NCI-H187 (cell line): ENCODE data around the gene DOCK3.
"Not testable (repeated sequence)": the region's sequence is repeated elsewhere in the genome, so short reads cannot be mapped to it uniquely, and the experiment has no call there.

Experiments used
- DNase-seq, 2 experiments: peaks; one replicate each; lab custom pipeline; 2025; lab: John Stamatoyannopoulos, UW

Gene DOCK3

DNA sequence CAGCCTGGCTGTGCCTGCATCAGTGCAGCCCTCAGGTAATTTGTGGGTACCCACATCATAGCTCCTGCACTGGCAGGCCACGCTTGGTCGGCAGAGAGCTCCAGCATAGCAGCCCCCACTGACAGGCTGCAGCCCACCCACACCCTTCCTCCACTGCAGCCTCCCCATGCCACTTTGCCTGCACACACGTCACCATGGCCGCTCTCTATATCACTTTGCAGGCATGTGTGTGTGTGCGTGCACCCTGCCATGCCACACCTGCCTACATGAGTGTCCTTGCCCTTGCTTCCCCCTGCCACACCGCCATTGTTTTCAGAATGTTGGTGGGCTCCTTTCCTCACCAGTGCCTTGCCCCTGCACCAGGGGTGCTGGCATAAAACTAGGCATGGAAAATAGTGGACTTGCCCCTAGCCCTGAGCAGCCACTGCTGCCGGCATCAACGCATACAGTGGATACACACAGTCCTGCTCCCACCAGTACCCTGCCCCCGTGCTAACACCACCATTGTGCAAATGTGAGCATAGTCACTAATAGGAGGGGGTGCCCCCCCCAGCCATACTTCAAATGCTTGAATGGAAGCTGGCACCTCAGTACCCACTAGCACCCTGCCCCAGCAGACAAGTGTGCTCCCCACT, 431.6 kb downstream of the DOCK3 start:
- no peak for DNase-seq

DNA sequence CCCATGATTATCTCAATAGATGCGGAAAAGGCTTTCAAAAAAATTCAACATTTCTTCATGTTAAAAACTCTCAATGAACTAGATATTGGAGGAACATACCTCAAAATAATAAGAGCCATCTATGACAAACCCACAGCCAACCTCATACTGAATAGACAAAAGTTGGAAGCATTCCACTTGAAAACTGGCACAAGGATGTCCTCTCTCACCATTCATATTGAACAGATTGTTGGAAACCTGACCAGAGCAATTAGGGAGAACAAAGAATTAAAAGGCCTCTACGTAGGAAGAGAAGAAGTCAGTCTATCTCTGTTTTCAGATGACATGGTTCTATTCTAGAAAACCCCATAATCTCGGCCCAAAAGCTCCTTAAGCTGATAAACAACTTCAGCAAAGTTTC, 435.9 kb downstream of the DOCK3 start:
- no peak for DNase-seq

DNA sequence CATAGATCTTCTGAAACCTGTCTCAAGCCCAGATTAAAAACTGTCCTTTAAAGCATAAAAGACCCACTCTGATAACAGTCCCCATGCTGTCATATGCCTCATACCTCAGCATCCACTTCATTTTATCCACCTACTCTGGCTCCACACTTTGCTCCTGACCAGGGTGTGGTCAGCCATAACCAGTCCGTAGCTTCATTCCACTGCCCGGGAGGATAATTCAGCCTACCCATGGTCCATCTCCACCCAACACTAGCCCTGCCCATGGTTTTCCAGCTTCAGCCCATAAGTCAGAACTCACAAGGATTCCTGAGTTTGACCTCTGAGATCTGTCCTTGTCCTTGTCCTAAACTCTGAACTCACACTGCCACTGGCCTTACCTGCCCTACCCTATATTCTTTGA, 448.2 kb downstream of the DOCK3 start:
- no peak for DNase-seq

- no peak for DNase-seq
Measured at GRCh38 chr3:51123531-51123930, 448.8 kb downstream of the DOCK3 start.

DNA sequence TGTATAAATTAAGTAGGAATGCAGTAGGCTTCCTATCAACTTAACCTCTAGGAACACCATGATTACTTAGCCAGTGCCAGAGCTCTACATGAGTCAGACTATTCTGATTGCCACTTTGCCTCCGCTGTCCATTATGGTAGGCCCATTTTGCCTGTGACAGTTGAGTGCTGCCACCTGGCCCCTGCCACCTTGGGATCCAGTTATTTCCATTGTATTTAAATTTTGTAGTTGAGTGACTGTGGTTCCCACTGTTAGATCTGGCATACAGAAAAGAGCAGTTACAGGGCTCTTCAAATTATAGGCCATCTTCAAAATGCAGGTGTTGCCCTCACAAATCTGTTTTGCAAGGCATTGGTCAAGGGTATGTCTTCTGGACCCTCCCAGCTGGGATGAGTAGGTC, 456.9 kb downstream of the DOCK3 start:
- DNase-seq = not testable (repeated sequence)

DNA sequence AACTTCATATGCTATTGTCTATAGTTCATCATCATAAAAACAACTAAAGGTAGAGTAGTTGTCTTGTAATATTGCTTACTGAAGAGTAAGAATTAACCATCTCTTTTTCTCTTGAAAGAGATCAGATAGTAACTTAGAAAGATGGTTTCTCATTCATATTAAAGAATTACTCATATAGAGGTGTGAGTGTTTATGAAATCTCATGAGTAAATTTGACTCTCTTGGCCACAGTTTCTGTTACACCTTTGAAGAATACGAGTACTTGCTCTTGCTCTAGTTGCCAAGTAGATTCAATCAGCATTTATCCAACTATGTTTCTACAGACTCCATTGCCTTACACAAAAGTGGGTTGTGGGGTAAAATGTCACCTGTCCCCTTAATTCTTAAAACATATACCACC, 463.0 kb downstream of the DOCK3 start:
- no peak for DNase-seq

DNA sequence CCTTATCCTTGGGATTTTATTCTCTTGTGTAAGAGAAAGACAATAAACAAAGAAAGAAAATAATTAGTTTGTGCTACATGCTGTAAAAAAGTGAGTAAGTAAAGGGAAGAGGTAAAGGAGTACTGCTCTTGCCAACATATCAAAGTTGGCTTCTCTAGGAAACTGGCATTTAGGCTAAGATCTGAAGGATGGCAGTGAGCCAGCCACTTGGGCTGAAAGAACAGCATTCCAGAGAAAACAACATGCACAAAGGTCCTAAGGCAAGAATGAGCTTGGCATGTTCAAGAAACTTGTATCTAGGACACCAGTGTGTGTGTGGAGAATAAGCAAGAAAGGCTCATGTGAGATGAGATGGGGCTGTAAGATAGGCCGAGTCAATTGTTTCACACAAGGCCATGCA, 464.9 kb downstream of the DOCK3 start:
- DNase-seq = no peak

GRCh38 chr3:51141573-51141972, 466.8 kb downstream of the DOCK3 start:
- DNase-seq = no peak

- DNase-seq = no peak
Measured at GRCh38 chr3:51145811-51146585, 471.3 kb downstream of the DOCK3 start.

GRCh38 chr3:51146781-51147180, 472.1 kb downstream of the DOCK3 start:
- DNase-seq = no peak

DNA sequence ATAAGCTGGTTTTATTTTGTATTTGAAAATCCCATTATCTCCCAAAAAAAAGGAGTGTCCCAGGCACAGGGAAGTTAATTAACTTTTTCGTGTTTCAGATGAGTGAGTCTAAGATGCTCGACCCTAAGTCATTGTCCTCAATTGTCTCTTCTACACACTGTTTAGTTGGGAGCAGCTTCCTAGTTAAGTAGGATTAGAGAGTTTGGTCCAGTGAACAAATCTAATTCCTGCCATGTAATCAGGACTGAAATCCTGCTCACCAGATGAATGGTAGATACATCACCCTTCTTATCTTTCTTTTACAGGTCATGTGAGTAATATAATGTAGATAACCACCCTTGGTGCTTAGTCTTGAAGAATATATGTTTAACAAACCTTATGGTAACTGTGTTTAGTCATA, 481.4 kb downstream of the DOCK3 start:
- no peak for DNase-seq

DNA sequence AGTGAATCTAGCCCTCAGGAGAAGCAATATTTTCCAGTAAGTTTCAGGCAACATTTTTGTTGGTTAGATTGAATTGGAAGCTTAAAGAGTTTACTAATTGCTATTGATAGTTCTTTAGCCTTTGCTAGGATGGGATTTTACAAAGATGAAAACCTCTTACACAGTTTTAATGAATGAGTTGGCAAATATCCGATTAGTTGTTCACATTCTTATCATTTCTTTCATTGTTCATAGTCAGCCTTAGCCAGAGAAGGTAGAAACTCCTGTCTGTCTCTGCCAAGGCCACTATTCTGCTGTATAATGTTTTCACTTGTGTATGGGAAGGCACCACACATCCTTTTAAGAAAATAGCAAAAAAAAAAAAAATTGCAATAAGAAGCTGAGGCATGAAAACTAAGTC, 488.3 kb downstream of the DOCK3 start:
- no peak for DNase-seq

- no peak for DNase-seq
Measured at GRCh38 chr3:51173518-51174271, 499.0 kb downstream of the DOCK3 start.

- DNase-seq = no peak
Measured at GRCh38 chr3:51176923-51177322, 502.2 kb downstream of the DOCK3 start.

- not testable (repeated sequence) for DNase-seq
Measured at GRCh38 chr3:51186446-51186845, 511.7 kb downstream of the DOCK3 start.

- no peak for DNase-seq
Measured at GRCh38 chr3:51190199-51190598, 515.5 kb downstream of the DOCK3 start.

DNA sequence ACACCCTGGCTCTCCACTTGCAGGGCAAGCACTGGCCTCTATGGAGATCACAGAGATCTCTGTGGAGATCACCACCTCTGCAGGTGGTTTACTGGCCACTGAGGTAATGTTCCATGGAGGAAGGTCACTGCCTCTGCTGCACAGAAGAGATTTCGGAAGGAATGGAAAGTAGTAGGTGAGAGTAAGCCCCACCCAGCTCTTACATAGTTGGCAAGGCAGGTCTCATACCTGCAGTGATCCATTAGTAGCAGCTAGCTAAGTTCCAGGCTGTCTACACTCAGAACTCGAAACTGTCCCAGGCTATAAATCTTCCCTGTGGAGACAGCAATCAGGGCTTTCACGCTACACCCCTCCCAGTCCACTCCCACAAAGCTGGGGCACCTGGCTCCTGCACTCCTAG, 516.1 kb downstream of the DOCK3 start:
- DNase-seq = no peak

DNA sequence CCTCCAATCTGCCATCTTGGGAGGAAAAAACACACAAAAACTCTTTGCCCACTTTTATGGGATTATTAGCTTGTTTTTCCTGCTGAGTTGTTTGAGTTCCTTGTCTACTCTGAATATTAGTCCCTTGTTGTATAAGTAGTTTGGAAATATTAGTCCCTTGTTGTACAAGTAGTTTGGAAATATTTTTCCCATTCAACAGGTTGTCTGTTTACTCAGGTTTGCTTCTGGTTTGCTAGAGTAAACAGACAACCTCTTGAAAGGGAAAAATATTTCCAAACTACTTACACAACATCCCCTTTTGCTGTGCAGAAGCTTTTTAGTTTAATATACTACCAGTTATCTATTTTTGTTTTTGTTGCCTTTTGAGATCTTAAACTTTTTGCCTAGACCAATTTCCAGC, 517.0 kb downstream of the DOCK3 start:
- no peak for DNase-seq

DNA sequence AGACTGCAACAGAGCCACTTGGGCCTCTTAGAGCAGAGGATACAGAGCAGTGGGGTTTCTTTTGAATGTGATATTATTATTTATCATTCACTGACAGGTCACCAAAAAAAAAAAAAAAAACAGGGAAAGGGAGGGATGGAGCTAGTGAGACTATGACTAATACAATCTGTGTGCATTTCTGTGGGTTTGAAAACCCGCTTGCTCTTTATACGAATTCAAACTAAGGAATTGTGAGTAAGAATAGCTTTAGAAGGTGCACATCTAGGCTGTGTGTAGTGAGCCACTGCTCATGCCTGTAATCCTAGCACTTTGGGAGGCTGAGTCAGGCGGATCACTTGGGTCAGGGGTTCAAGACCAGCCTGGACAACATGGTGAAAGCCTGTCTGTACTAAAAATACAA, 523.8 kb downstream of the DOCK3 start:
- no peak for DNase-seq

GRCh38 chr3:51199296-51199695, 524.6 kb downstream of the DOCK3 start:
- not testable (repeated sequence) for DNase-seq

DNA sequence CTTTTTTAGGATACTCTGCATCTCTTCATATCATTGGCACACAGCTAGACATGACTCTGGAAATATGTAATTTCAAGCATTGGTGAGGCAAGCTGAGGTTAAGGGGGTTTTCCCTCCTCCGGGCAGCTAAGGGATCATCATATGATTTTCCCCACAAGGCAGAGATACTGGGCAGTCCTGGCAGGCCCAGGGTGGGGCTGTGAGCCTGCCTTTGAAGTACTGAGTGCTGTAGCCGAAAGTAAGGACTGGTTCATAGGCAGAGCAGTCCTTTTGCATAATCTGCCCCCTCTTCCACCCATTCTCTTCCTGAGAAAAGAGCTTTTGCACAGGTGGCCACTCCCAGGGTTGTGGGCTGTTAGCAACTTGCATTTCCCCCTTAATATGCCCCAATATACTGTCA, 541.6 kb downstream of the DOCK3 start:
- no peak for DNase-seq

- no peak for DNase-seq
Measured at GRCh38 chr3:51221959-51222358, 547.2 kb downstream of the DOCK3 start.

GRCh38 chr3:51224283-51224682, 549.6 kb downstream of the DOCK3 start:
- DNase-seq = no peak
